HepG2 (cell line): ENCODE measurements around the gene PC. TPM values are rescaled to one million over a fixed set of nuclear protein-coding genes. Genes with fewer than 3 reads are reported as not detected.
A peak's percentile ranks its signal among the peaks of the same experiment; 100 is the strongest.

Experiments
- ATAC-seq: fragments of 200-7000 bp; cut with Tn5 transposase; 3 replicates; pipeline ENCODE4 v1.9.1; 2020; ENCODE audit warnings: mild to moderate bottlenecking, moderate library complexity
- BruUV-seq: library from RNA; stranded (reverse); fragments of 400-500 nt; replicated peaks from 2 replicates; lab custom pipeline; 2021; lab: Mats Ljungman, UMichigan
- CTCF ChIA-PET: fragments of 300-600 bp; formaldehyde crosslinking; extraction: SDS; loops from one replicate; lab custom pipeline; 2021; ENCODE audit warnings: low total read pairs, inconsistent platforms, low intra/inter-chr PET ratio; lab: Yijun Ruan, JAX
- POLR2A ChIA-PET: fragments of 350-600 bp; sonication (Branson Sonifier 250); formaldehyde crosslinking; loops from one replicate; lab custom pipeline; 2020; ENCODE audit warnings: antibody characterized with exemption, inconsistent platforms; lab: Yijun Ruan, JAX
- DNase-seq: peaks from one replicate; pipeline ENCODE4 v3.0.0-alpha.2; 2015; ENCODE audit warnings: low spot score
- FAIRE-seq: peaks from 3 replicates; lab custom pipeline; 2011; peaks lifted over from hg19 to GRCh38; lab: Jason Lieb, UNC
- H2AFZ ChIP-seq: one replicate; pipeline ENCODE4 v1.6.1; 2011; ENCODE audit warnings: low read length, inconsistent platforms
- H3K27ac ChIP-seq: fragments of 300-600 bp; 3 replicates; pipeline ENCODE4 v1.8.0; 2011; ENCODE audit warnings: mixed run types, mild to moderate bottlenecking, mixed read lengths, low read length, inconsistent platforms; ENCODE audit not compliant: insufficient read depth; ENCODE audit errors: extremely low read length
- H3K27me3 ChIP-seq, 2 experiments: fragments of 200-600 bp in 1 of 2; 2 replicates in 1 of 2; 3 replicates in 1 of 2; pipeline versions ENCODE4 v1.6.0 to v1.8.0; 2011; ENCODE audit warnings: low read length in 2 of 2, mild to moderate bottlenecking in 2 of 2, moderate library complexity in 2 of 2, inconsistent platforms in 1 of 2; ENCODE audit not compliant: insufficient read depth in 2 of 2, control insufficient read depth in 1 of 2
- H3K36me3 ChIP-seq, 2 experiments: fragments of 200-600 bp in 1 of 2; replicated peaks in 1 of 2; 2 replicates in 1 of 2; 3 replicates in 1 of 2; pipeline versions ENCODE4 v1.5.1 to v1.8.0; 2011; ENCODE audit warnings: low read length in 2 of 2, inconsistent platforms in 1 of 2; ENCODE audit not compliant: insufficient read depth in 2 of 2, control insufficient read depth in 1 of 2
- H3K4me1 ChIP-seq: 2 replicates; pipeline ENCODE4 v1.5.1; 2012; ENCODE audit warnings: low read length, inconsistent platforms; ENCODE audit not compliant: insufficient read depth
- H3K4me2 ChIP-seq: 2 replicates; pipeline ENCODE4 v1.6.0; 2011; ENCODE audit warnings: low read depth, low read length, inconsistent platforms
- H3K4me3 ChIP-seq, 3 experiments: fragments of 200-600 bp in 1 of 3; sonication (generic), shearing (Covaris generic) in 1 of 3; replicated peaks in 1 of 3; 2 replicates each; pipeline ENCODE4 v1.5.1; 2011 to 2016; ENCODE audit warnings: low read length in 3 of 3, inconsistent platforms in 2 of 3, low read depth in 2 of 3, mild to moderate bottlenecking in 2 of 3, control low read depth in 1 of 3, mixed read lengths in 1 of 3; ENCODE audit not compliant: insufficient read depth in 1 of 3
- H3K79me2 ChIP-seq: one replicate; pipeline ENCODE4 v1.6.1; 2011; ENCODE audit warnings: low read length, inconsistent platforms; ENCODE audit not compliant: insufficient read depth
- H3K9ac ChIP-seq: 2 replicates; pipeline ENCODE4 v1.6.0; 2011; ENCODE audit warnings: mild to moderate bottlenecking, low read depth, low read length, inconsistent platforms; ENCODE audit not compliant: insufficient read depth
- H3K9me3 ChIP-seq: 2 replicates; pipeline ENCODE4 v1.5.1; 2012; ENCODE audit warnings: mild to moderate bottlenecking, low read length
- H4K20me1 ChIP-seq: 2 replicates; pipeline ENCODE4 v1.6.0; 2011; ENCODE audit warnings: inconsistent platforms, mild to moderate bottlenecking, low read length, moderate library complexity; ENCODE audit not compliant: insufficient read depth
- NFRKB ChIP-seq: fragments of 450-650 bp; IDR thresholded peaks from 2 replicates; pipeline ENCODE4 v1.6.1; 2017
- SMYD3 ChIP-seq: sonication (generic); formaldehyde crosslinking; IDR thresholded peaks from 2 replicates; pipeline ENCODE4 v1.8.1; 2023; ENCODE audit warnings: mild to moderate bottlenecking, missing genetic modification reagents
- ZNF317 ChIP-seq: sonication (generic); formaldehyde crosslinking; IDR thresholded peaks from 2 replicates; pipeline ENCODE4 v1.5.0; 2020; ENCODE audit warnings: mild to moderate bottlenecking, missing genetic modification reagents
- ZNF331 ChIP-seq: sonication (generic); formaldehyde crosslinking; IDR thresholded peaks from 2 replicates; pipeline ENCODE4 v1.4.0; 2020; ENCODE audit warnings: missing genetic modification reagents
- WGBS: methylation state at CpG from one replicate; pipeline ENCODE4 v1.1.6; 2017; ENCODE audit warnings: low lambda C conversion rate; 5-methylcytosine and 5-hydroxymethylcytosine counted together
- in situ Hi-C: cut with HindIII; loops from 2 replicates; pipeline ENCODE4 v1.10.0; 2017; ENCODE audit warnings: low pct_unique_long_range_greater_than_20kb; ENCODE audit not compliant: extremely low pct_ligation_motif_present
- intact Hi-C: fragments of 100-400 bp; cut with micrococcal nuclease; formaldehyde crosslinking; loops from one replicate; pipeline ENCODE4 v1.10.0; 2022; ENCODE audit not compliant: unreplicated experiment
- polyA plus RNA-seq, 8 experiments: library from polyadenylated mRNA; depleted of rRNA in 3 of 8; stranded (reverse) in 7 of 8; unstranded in 1 of 8; fragments of >200 nt; fragmentation: Illumina TruSeq in 4 of 8; extraction: Trizol in 4 of 8; gene quantifications; 2 replicates each; pipeline versions ENCODE4 v1.2.1 to v1.2.3, GENCODE V29; 2011 to 2016; ENCODE audit warnings: low read depth in 4 of 8, missing spikeins in 1 of 8, mixed read lengths in 1 of 8; ENCODE audit not compliant: insufficient read depth in 1 of 8
- total RNA-seq, 5 experiments: library from RNA; depleted of rRNA; stranded (reverse); fragments of >200 nt; fragmentation: Illumina TruSeq; extraction: Trizol; gene quantifications; 2 replicates each; pipeline ENCODE4 v1.2.3, GENCODE V29; 2016; ENCODE audit warnings: low read depth in 1 of 5

Gene PC
- total and polyA plus RNA-seq, 2 of the 13 experiments (the other 11 are each of a cell fraction or from before 2014, with no cell fraction given), result 29.0 to 39.0 TPM

DNA sequence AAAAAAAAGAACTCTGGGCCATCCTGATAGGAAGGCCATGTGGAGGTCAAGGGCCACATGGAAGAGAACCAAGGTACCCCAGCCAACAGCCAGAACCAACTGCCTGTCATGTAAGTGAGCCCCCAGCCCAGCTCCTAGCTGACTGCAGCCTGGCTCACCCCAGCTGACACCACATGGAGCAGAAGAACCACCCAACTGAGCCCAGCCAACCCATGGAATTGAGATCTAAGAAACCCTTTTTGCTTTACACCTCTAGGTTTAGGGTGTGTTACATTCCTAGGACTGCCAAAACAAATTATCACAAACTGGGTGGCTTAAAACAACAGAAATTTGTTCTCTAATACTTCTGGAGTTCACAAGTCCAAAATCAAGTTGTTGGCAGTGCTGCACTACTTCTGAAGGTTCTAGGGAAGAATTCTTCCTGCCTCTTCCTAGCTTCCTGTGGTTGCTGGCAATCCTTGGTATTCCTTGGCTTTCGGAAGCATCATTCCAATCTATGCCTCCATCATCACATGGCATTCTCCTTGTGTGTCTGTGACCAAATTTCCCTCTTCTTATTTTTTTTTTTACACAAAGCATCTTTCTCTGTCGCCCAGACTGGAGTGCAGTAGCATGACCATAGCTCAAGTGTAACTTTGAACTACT, 21.3 kb upstream of the PC start:
- Histone ChIP-seq H3K36me3 (no peaks in the 10 kb centered on the region), H3K9me3 (peaks cover 17% of the 10 kb centered on the region), H3K79me2 (no peaks in the 10 kb centered on the region), H2AFZ (no peak overlapping the region), H3K27ac (no peak overlapping the region), H3K27me3 (peaks cover 0 to 7% of the 10 kb centered on the region in 2 experiments; a peak in 1 of 5 replicates), H4K20me1 (no peaks in the 10 kb centered on the region), H3K4me2 (no peak overlapping the region), H3K4me3 (no peak overlapping the region), H3K9ac (no peak overlapping the region), H3K4me1 (peaks cover 33% of the 10 kb centered on the region)
- CTCF ChIA-PET, result no interaction called here
- TF ChIP-seq ZNF331 (CRISPR knock-in tag), result peak; percentile 100
- TF ChIP-seq ZNF317 (CRISPR knock-in tag), result no peak
- 71% methylated on average over 2 of the region's 2 CpGs for WGBS
- DNase-seq, result no peak
- no peak for ATAC-seq
- no TSS peak for BruUV-seq
- FAIRE-seq, result no peak
- POLR2A ChIA-PET, result no interaction called here
- in situ Hi-C loops, result loop anchor here (5.0 to 10.0 kb wide), 2 partner anchors 135 to 287 kb away; partner anchors contain the start of gene RCE1
- intact Hi-C loops, result loop anchor here (5.0 kb wide), 1 partner anchor 137 kb away; the partner anchor contains the start of gene RCE1

DNA sequence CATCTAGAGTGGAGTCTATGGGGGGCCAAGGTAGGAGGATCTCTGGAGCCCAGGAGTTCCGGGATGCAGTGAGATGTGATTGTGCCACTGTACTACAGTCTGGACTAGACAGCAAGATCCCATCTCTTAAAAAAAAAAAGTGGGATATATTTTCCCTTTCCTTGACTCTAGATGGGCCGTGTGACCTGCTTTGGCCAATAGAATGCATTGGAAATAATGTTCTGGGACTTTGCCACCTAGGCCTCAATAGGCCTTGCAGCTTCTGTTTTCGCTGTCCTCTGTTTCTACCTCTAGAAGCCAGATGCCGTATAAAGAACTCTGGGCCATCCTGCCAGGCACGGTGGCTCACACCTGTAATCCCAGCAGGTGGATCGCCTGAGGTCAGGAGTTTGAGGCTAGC, 20.5 kb upstream of the PC start:
- FAIRE-seq (no peak), DNase-seq (no peak), ATAC-seq (no peak)
- H3K27ac ChIP-seq, result no peak overlapping the region
- no peaks in the 10 kb centered on the region for H4K20me1 ChIP-seq
- POLR2A ChIA-PET, result no interaction called here
- CTCF ChIA-PET, result no interaction called here
- H3K4me1 ChIP-seq, result peaks cover 40% of the 10 kb centered on the region
- H3K79me2 ChIP-seq, result no peaks in the 10 kb centered on the region
- no peak overlapping the region for H3K4me3 ChIP-seq
- in situ Hi-C loops, result loop anchor here (5.0 to 10.0 kb wide), 2 partner anchors 134 to 286 kb away; partner anchors contain the start of gene RCE1
- no peak overlapping the region for H3K9ac ChIP-seq
- 81% methylated on average over 6 of the region's 6 CpGs for WGBS
- H2AFZ ChIP-seq, result no peak overlapping the region
- H3K4me2 ChIP-seq, result no peak overlapping the region
- intact Hi-C loops, result loop anchor here (5.0 kb wide), 1 partner anchor 136 kb away; the partner anchor contains the start of gene RCE1
- no peak for TF ChIP-seq NFRKB
- TF ChIP-seq SMYD3 (CRISPR knock-in tag), result no peak
- H3K27me3 ChIP-seq, result peaks cover 0 to 6% of the 10 kb centered on the region in 2 experiments; a peak in 1 of 5 replicates
- H3K9me3 ChIP-seq, result peaks cover 17% of the 10 kb centered on the region
- no peaks in the 10 kb centered on the region for H3K36me3 ChIP-seq
- BruUV-seq, result no TSS peak
